H1 (cell line): ENCODE measurements around the gene RBM24. TPM values are rescaled to one million over a fixed set of nuclear protein-coding genes. Genes with fewer than 3 reads are reported as not detected.

Experiments
- BRCA1 ChIP-seq: IDR thresholded peaks from 2 replicates; pipeline ENCODE4 v1.6.1; 2012; ENCODE audit warnings: low read depth, low read length, improper control_type of control experiment
- KDM4A ChIP-seq: IDR thresholded peaks from one replicate; pipeline ENCODE4 v1.7.1; 2012; ENCODE audit warnings: low read depth, mild to moderate bottlenecking, moderate library complexity, low read length, inconsistent platforms; ENCODE audit not compliant: severe bottlenecking
- TCF12 ChIP-seq: IDR thresholded peaks from 2 replicates; pipeline ENCODE4 v1.6.1; 2011; ENCODE audit warnings: low read depth, mild to moderate bottlenecking, low read length
- polyA plus RNA-seq, 7 experiments: library from polyadenylated mRNA; depleted of rRNA in 3 of 7; stranded (reverse) in 5 of 7; unstranded in 2 of 7; fragments of >200 nt in 5 of 7; fragments of 200-250 nt in 2 of 7; gene quantifications; 1 replicate in 5 of 7; 2 replicates in 1 of 7; 4 replicates in 1 of 7; pipeline versions ENCODE4 v1.2.1 to v1.2.3, GENCODE V29; 2011 to 2013; ENCODE audit warnings: missing spikeins in 2 of 7, mixed read lengths in 2 of 7
- total RNA-seq: library from RNA; stranded (reverse); fragmentation: NEBNext Ultra II Directional; extraction: Animal tissue kit (Norgen Biotek cat#: 25700); gene quantifications from 2 replicates; pipeline ENCODE4 v1.2.1, GENCODE V29; 2021

RBM24 gene
- total and polyA plus RNA-seq, 2 of the 8 experiments (the other 6 are each of a cell fraction or from before 2014, with no cell fraction given) = 0.52 to 2.6 TPM

- TF ChIP-seq BRCA1 (no peak), TCF12 (no peak), KDM4A (no peak)
Measured at GRCh38 chr6:17334265-17334664, 53.1 kb downstream of the RBM24 start (continued).
